ENCODE measurements around the gene TNC.

- TF ChIP-seq TCF12 (IDR thresholded peaks at IDR 0.05; ENCODE audit: low read depth, low read length): no peak
- TF ChIP-seq JUND (IDR thresholded peaks at IDR 0.05; ENCODE audit: low read depth, low read length): no peak
- TF ChIP-seq EED (IDR thresholded peaks at IDR 0.05; ENCODE audit: low read depth): no peak
- TF ChIP-seq, protein P1, sequence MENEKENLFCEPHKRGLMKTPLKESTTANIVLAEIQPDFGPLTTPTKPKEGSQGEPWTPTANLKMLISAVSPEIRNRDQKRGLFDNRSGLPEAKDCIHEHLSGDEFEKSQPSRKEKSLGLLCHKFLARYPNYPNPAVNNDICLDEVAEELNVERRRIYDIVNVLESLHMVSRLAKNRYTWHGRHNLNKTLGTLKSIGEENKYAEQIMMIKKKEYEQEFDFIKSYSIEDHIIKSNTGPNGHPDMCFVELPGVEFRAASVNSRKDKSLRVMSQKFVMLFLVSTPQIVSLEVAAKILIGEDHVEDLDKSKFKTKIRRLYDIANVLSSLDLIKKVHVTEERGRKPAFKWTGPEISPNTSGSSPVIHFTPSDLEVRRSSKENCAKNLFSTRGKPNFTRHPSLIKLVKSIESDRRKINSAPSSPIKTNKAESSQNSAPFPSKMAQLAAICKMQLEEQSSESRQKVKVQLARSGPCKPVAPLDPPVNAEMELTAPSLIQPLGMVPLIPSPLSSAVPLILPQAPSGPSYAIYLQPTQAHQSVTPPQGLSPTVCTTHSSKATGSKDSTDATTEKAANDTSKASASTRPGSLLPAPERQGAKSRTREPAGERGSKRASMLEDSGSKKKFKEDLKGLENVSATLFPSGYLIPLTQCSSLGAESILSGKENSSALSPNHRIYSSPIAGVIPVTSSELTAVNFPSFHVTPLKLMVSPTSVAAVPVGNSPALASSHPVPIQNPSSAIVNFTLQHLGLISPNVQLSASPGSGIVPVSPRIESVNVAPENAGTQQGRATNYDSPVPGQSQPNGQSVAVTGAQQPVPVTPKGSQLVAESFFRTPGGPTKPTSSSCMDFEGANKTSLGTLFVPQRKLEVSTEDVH (IDR thresholded peaks at IDR 0.05; ENCODE audit: low read depth, partially characterized antibody): no peak
- TF ChIP-seq CHD4 (IDR thresholded peaks at IDR 0.05): no peak
- TF ChIP-seq EZH2 (IDR thresholded peaks at IDR 0.05; ENCODE audit: borderline replicate concordance, control insufficient read depth, low read depth, low read length): no peak
- TF ChIP-seq NKRF (conservative IDR thresholded peaks at IDR 0.05): no peak
- TF ChIP-seq CREM (IDR thresholded peaks at IDR 0.05; ENCODE audit: low read depth): no peak
- no peak for TF ChIP-seq TAF1 (IDR thresholded peaks at IDR 0.05; ENCODE audit: borderline replicate concordance, low read depth, low read length)
- no peak for TF ChIP-seq ZZZ3 (IDR thresholded peaks at IDR 0.05; ENCODE audit: control insufficient read depth, insufficient read length, low read depth)
- TF ChIP-seq POLR2A (IDR thresholded peaks at IDR 0.05; ENCODE audit: low read depth, low read length): no peak
- TF ChIP-seq NFYB (IDR thresholded peaks at IDR 0.05; ENCODE audit: insufficient read depth, low read depth, low read length): no peak
Observed at GRCh38 chr9:115165233-115165632, 47.3 kb upstream of the TNC start.
